Rectal smooth muscle tissue (tissue), 1 donor: Measurements from ENCODE around the gene GOSR2.
A peak's percentile ranks its signal among the peaks of the same experiment; 100 is the strongest.

ENCODE experiments used
- H3K27ac ChIP-seq: one replicate; pipeline ENCODE4 v1.7.0; 2013; ENCODE audit warnings: low read depth, low read length, inconsistent platforms
- H3K27me3 ChIP-seq: one replicate; pipeline ENCODE4 v1.7.0; 2013; ENCODE audit warnings: low read length; ENCODE audit not compliant: control insufficient read depth, insufficient read depth
- H3K36me3 ChIP-seq: one replicate; pipeline ENCODE4 v1.7.0; 2013; ENCODE audit warnings: low read length; ENCODE audit not compliant: control insufficient read depth, insufficient read depth
- H3K4me1 ChIP-seq: one replicate; pipeline ENCODE4 v1.7.0; 2013; ENCODE audit warnings: low read length; ENCODE audit not compliant: control insufficient read depth, insufficient read depth
- H3K4me3 ChIP-seq: one replicate; pipeline ENCODE4 v1.7.0; 2013; ENCODE audit warnings: low read length
- H3K9ac ChIP-seq: one replicate; pipeline ENCODE4 v1.7.0; 2013; ENCODE audit warnings: low read length

GOSR2 gene

DNA sequence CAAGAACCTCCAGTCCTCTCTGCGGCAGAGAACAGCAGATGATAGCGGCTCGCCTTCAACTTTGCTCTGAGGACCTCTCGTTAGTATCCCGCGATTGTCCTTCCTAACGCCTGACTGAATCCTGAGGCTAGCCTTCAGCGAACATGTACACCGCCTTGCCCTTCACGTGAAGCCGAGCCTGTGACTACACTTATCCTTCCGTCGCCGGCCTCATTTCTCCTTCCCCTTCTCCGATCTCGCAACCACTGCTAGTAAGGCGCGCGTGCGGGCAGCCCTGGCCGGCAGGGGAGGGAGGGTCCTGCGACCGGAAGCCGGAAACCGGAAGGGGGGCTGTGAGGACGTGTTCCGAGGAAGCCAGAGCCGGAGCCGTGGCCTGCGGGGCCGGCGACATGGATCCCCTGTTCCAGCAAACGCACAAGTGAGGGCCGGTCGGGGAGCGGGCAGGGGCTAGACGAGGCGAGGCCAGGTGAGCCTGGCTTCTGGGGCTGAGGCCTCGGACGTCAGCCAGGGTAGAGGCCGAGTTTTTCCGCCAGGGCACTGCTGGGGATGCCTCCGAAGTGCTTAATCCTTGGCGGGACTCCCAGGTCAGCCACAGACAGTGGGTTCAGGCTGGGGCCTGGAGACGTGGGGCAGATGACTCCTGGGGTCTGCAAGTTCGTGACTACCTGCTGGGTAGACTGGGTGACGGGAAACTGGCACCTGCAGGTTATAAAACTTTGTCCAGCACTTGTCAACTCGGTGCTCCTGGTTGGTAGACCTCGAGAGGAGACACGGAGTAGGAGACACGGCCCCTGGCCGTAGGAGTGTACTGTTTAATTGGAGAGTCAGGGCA is at the start of gene GOSR2:
Gene GOSR2, plus strand, starts transcription at position 357 of the 832 bp plus-strand sequence. Its CDS starts 33 bp downstream, at position 390.
- no peaks in the 10 kb centered on the region for H3K36me3 ChIP-seq
- H3K27ac ChIP-seq, result peak within 1 kb of the TSS; percentile 97
- H3K9ac ChIP-seq, result peak within 1 kb of the TSS; percentile 81
- H3K27me3 ChIP-seq, result no peaks in the 10 kb centered on the region
- H3K4me1 ChIP-seq, result peaks cover 7% of the 10 kb centered on the region
- peak within 1 kb of the TSS; percentile 76 for H3K4me3 ChIP-seq

DNA sequence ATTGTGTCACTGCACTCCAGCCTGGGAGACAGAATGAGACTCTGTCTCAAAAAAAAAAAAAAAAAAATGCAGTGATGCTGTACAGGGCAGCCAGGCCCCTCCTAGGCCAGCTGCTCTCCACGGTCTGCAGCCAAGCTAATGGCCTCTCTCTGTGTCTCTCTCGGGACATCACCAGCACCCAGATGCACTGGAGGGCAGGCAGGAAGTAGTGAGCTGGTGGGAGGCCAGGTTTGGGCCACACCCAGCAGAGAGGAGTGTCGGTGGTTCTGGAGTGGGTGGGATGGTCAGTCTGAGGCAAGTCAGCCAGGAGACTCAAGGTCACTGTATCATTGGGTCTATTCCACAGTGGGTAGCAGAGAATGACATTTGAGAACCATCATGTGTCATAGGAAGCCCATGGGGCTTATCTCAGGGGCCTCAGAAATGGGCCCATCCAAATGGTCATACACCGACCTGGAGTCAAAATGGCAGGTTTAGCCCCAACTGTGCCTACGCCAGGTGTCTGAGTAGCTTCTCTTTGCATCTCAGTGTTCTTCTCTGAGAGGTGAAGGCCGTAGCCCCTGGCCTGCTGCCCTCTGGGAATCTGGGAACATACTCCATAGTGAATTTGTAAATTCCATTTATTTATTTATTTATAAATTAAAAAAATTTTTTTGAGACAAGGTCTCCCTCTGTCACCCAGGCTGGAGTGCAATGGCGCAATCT is 48.9 kb upstream of the GOSR2 start:
- no peaks in the 10 kb centered on the region for H3K27me3 ChIP-seq
- H3K4me3 ChIP-seq, result no peak overlapping the region
- H3K9ac ChIP-seq, result no peak overlapping the region
- H3K4me1 ChIP-seq, result no peaks in the 10 kb centered on the region
- H3K27ac ChIP-seq, result no peak overlapping the region
- no peaks in the 10 kb centered on the region for H3K36me3 ChIP-seq

DNA sequence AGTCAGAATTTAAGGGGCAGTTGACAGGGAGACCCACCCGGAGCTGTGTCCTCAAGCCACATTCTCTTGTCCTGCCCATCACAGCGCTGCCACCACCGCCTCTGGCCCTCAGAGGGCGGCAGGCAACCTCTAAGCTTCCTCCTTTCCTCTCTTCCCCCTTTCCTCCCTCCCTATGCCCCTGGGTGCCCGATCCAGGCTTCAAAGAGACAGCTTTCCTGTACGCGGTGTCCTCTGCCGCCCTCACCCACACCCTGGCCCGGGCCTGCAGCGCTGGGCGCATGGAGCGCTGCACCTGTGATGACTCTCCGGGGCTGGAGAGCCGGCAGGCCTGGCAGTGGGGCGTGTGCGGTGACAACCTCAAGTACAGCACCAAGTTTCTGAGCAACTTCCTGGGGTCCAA is 48.1 kb upstream of the GOSR2 start:
- Histone ChIP-seq H3K36me3 (no peaks in the 10 kb centered on the region), H3K4me1 (no peaks in the 10 kb centered on the region), H3K9ac (no peak overlapping the region), H3K27me3 (no peaks in the 10 kb centered on the region), H3K27ac (no peak overlapping the region), H3K4me3 (no peak overlapping the region)

DNA sequence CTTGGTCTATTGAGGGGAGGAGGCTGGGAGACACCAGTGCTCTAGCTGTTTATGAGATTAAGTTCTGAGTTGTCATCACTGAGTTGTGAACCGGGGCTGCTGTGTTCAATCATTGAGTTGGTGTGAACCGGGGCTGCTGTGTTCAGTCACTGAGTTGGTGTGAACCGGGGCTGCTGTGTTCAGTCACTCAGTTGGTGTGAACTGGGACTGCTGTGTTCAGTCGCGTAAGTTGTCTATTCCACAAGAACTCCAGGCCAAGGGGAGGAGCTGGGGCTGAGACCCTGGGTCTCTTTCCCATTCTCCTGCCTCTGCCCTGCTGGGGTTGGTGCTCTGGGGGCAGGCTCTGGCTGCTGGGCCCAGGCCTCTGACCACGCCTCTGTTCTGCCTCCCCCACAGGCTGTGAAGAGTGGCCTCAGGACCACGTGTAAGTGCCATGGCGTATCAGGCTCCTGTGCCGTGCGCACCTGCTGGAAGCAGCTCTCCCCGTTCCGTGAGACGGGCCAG is 47.1 kb upstream of the GOSR2 start:
- no peak overlapping the region for H3K27ac ChIP-seq
- H3K36me3 ChIP-seq, result no peaks in the 10 kb centered on the region
- H3K27me3 ChIP-seq, result no peaks in the 10 kb centered on the region
- no peak overlapping the region for H3K4me3 ChIP-seq
- no peaks in the 10 kb centered on the region for H3K4me1 ChIP-seq
- H3K9ac ChIP-seq, result no peak overlapping the region

DNA sequence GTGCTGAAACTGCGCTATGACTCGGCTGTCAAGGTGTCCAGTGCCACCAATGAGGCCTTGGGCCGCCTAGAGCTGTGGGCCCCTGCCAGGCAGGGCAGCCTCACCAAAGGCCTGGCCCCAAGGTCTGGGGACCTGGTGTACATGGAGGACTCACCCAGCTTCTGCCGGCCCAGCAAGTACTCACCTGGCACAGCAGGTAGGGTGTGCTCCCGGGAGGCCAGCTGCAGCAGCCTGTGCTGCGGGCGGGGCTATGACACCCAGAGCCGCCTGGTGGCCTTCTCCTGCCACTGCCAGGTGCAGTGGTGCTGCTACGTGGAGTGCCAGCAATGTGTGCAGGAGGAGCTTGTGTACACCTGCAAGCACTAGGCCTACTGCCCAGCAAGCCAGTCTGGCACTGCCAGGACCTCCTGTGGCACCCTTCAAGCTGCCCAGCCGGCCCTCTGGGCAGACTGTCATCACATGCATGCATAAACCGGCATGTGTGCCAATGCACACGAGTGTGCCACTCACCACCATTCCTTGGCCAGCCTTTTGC is 46.5 kb upstream of the GOSR2 start:
- Histone ChIP-seq H3K27ac (no peak overlapping the region), H3K27me3 (no peaks in the 10 kb centered on the region), H3K36me3 (no peaks in the 10 kb centered on the region), H3K4me1 (no peaks in the 10 kb centered on the region), H3K4me3 (no peak overlapping the region), H3K9ac (no peak overlapping the region)

DNA sequence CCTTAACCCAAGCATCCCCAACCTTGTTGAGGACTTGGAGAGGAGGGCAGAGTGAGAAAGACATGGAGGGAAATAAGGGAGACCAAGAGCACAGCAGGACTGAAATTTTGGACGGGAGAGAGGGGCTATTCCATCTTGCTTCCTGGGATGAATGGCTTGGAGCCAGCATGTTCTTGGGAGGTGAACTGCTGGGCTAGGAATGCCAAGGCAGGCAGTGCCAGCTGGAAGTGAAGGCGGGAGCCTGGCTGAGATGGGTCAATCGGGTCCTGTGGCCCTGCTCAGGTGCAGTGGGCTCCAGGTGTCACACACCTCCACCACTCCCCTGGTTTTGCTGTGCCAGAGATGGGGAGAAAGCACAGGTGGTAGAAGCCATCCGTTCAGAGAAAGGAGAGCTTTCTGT is 46.0 kb upstream of the GOSR2 start:
- no peak overlapping the region for H3K9ac ChIP-seq
- no peaks in the 10 kb centered on the region for H3K27me3 ChIP-seq
- H3K27ac ChIP-seq, result no peak overlapping the region
- H3K36me3 ChIP-seq, result no peaks in the 10 kb centered on the region
- no peaks in the 10 kb centered on the region for H3K4me1 ChIP-seq
- H3K4me3 ChIP-seq, result no peak overlapping the region

DNA sequence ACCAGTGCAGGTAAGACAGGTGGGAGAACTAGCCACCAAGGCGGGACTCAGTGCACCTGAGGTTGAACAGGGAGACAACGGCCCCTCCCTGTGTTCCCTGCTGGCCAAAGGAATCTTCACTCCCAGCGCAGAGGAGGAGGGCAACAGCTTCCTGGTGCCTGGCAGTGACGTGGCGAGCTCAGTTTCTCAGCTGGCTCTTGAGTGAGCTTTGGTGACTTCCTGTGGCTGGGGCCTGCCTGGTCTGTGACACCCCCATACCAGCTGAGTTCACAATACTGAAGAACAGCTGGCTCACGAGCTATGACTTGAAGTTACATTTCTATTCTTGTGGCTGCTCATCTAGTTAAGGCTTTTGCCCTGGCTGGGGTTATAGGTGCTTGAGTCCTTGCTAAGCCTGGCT is 45.5 kb upstream of the GOSR2 start:
- no peaks in the 10 kb centered on the region for H3K4me1 ChIP-seq
- no peak overlapping the region for H3K4me3 ChIP-seq
- no peak overlapping the region for H3K9ac ChIP-seq
- no peaks in the 10 kb centered on the region for H3K36me3 ChIP-seq
- no peaks in the 10 kb centered on the region for H3K27me3 ChIP-seq
- no peak overlapping the region for H3K27ac ChIP-seq

DNA sequence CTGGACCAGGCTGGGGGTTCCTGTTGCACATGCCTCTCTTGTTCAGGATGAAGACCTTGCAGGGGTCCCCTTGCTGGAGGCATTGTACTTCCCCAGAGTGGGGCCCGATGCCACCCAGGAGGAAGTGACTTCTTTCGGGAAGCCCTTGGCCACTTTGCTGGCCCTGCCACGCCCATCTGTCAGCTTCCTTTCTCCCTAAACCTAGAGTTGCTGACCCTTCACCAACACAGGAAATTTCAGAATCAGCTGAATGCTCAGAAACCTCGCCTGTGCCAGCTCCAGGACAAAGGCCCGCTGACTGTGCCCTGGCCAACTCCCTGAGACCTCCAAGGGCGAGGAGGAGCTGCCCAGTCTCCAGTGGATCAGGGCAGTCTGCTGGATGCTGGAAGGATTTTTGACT is 44.9 kb upstream of the GOSR2 start:
- H3K9ac ChIP-seq, result no peak overlapping the region
- no peaks in the 10 kb centered on the region for H3K4me1 ChIP-seq
- H3K27ac ChIP-seq, result no peak overlapping the region
- H3K27me3 ChIP-seq, result no peaks in the 10 kb centered on the region
- H3K36me3 ChIP-seq, result no peaks in the 10 kb centered on the region
- H3K4me3 ChIP-seq, result no peak overlapping the region

DNA sequence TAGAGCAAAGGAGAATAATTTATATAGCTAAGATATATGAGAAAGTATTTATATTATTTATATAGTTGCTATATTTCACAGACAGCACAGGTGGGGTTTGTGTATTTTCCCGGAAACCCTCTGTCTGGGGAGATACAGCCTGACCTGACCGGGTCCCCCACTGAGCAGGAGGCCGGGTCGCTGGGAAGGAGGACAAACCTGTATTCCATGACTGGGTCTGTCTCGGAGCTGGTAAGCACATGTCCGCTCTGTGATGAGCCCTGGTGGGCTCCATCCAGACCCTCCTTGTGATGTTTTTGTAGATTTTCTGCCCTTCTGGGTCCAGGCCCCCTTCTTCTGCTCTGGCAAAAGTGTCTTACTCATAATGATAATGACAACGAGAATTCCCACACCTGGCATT is 43.9 kb upstream of the GOSR2 start:
- H3K36me3 ChIP-seq, result no peaks in the 10 kb centered on the region
- no peaks in the 10 kb centered on the region for H3K4me1 ChIP-seq
- no peak overlapping the region for H3K4me3 ChIP-seq
- H3K9ac ChIP-seq, result no peak overlapping the region
- H3K27me3 ChIP-seq, result no peaks in the 10 kb centered on the region
- H3K27ac ChIP-seq, result no peak overlapping the region

DNA sequence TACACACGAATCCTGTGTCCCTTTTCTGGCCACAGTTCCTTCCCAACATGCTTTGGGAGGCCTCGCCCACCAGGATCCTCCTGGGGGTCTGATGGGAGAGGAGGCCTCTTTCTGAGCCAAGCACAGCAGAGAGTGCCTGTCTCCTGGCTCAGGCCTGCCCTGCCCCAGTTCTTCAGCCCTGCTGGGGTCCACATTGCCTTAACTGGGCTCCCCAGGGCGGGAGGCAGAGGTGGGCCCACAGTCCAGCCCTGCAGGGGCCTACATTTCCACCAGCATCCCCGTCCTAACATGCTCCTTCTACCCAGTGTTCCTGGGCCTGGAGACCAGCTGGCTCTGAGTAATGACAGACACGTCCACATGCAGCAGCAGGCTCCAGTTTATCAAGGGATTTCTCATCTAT is 41.9 kb upstream of the GOSR2 start:
- H3K9ac ChIP-seq, result no peak overlapping the region
- peaks cover 2% of the 10 kb centered on the region for H3K27me3 ChIP-seq
- no peak overlapping the region for H3K4me3 ChIP-seq

DNA sequence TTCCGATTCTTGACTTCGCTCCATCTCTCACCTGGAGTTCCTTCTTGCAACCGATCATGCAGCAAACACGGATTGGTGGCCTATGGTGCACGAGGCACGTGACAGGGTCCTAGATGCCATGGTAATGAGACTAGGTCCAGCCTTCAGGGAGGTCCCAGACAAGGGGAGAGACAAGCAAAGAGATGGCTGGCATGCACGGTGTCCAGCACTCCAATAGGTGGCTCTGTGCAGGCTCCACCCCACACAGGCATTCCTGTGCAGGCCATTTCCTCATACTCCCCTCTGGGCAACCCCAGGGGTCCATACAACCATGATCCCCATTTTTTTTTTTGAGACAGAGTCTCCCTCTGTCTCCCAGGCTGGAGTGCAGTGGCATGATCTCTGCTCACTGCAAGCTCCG is 40.3 kb upstream of the GOSR2 start:
- Histone ChIP-seq H3K4me3 (no peak overlapping the region), H3K36me3 (no peaks in the 10 kb centered on the region), H3K9ac (no peak overlapping the region), H3K27ac (no peak overlapping the region), H3K27me3 (peaks cover 2% of the 10 kb centered on the region), H3K4me1 (no peaks in the 10 kb centered on the region)

More for the DNA sequence above, 41.9 kb upstream of the GOSR2 start:
- Histone ChIP-seq H3K4me1 (no peaks in the 10 kb centered on the region), H3K36me3 (no peaks in the 10 kb centered on the region), H3K27ac (no peak overlapping the region)

DNA sequence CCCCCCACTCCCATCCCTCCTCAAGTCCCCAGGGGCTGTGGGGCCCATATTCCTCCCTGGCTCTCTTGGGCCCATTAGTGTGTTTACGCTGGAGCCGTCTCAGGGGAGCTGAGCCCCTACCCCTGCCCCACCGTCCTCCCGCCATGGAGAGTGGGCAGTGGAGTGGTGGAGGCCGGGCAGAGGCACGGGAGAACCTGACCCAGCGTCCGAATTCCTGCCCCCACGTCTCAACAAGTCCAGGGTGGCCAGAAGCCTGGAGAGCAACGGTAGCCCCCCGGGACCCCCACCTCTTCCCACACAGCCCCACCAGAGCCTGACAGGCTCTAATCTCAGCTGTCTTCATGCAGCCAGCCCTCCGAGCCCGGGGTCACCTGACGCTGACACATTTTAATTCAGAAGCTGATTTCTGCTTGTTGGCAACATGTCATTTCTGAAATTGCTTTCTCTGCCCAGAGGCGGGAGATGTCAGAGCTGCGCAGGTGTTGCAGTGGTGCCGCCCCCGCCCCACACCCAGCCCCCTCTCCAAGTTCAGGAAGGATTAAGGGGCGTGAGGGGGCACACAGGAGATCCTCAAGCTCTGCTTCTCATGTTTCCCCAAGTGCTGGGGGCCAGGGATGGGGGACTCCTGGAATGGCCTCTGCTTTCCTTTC is 39.0 kb upstream of the GOSR2 start:
- Histone ChIP-seq H3K4me3 (no peak overlapping the region), H3K4me1 (no peaks in the 10 kb centered on the region), H3K36me3 (no peaks in the 10 kb centered on the region), H3K27ac (no peak overlapping the region), H3K9ac (no peak overlapping the region), H3K27me3 (peaks cover 2% of the 10 kb centered on the region)
